NCI-H524 treated with DMSO at 0.1 percent for 48 hours (cell line): Measurements from ENCODE around the gene RET.

Source experiments
- DNase-seq: peaks from one replicate; lab custom pipeline; 2025; lab: John Stamatoyannopoulos, UW

RET gene

GRCh38 chr10:43120929-43121314 is 44.1 kb downstream of the RET start:
- DNase-seq, result no peak

- DNase-seq, result no peak
Observed at GRCh38 chr10:43121444-43121843, 44.6 kb downstream of the RET start.

- no peak for DNase-seq
Observed at GRCh38 chr10:43122096-43122495, 45.2 kb downstream of the RET start.

- no peak for DNase-seq
Observed at GRCh38 chr10:43122826-43123225, 46.0 kb downstream of the RET start.

GRCh38 chr10:43123361-43124093 is 46.7 kb downstream of the RET start:
- DNase-seq, result no peak

GRCh38 chr10:43124094-43124521 is 47.2 kb downstream of the RET start:
- no peak for DNase-seq

- no peak for DNase-seq
Observed at GRCh38 chr10:43124574-43125273, 47.9 kb downstream of the RET start.

GRCh38 chr10:43125274-43125845 is 48.5 kb downstream of the RET start:
- no peak for DNase-seq

GRCh38 chr10:43125881-43126731 is 49.2 kb downstream of the RET start:
- no peak for DNase-seq

- no peak for DNase-seq
Observed at GRCh38 chr10:43126759-43127424, 50.0 kb downstream of the RET start.

GRCh38 chr10:43127442-43127841 is 50.6 kb downstream of the RET start:
- no peak for DNase-seq

GRCh38 chr10:43128331-43128730 is 51.5 kb downstream of the RET start:
- no peak for DNase-seq

GRCh38 chr10:43128958-43129706 is 52.3 kb downstream of the RET start:
- DNase-seq, result no peak

GRCh38 chr10:43130770-43131171 is 53.9 kb downstream of the RET start:
- DNase-seq, result no peak

- no peak for DNase-seq
Observed at GRCh38 chr10:43131256-43131655, 54.4 kb downstream of the RET start.

- no peak for DNase-seq
Observed at GRCh38 chr10:43131906-43132305, 55.0 kb downstream of the RET start.

- DNase-seq, result no peak
Observed at GRCh38 chr10:43132867-43133787, 56.3 kb downstream of the RET start.

GRCh38 chr10:43134126-43134905 is 57.4 kb downstream of the RET start:
- DNase-seq, result no peak

GRCh38 chr10:43135064-43135463 is 58.2 kb downstream of the RET start:
- no peak for DNase-seq
